GM04503 (cell line): ENCODE measurements around the gene NLRC4.
"Not testable (repeated sequence)": the region's sequence is repeated elsewhere in the genome, so short reads cannot be mapped to it uniquely, and the experiment has no call there.

Source experiments
- DNase-seq: peaks from one replicate; pipeline ENCODE4 v3.0.0-alpha.2; 2012; ENCODE audit warnings: low read depth

Gene NLRC4

DNA sequence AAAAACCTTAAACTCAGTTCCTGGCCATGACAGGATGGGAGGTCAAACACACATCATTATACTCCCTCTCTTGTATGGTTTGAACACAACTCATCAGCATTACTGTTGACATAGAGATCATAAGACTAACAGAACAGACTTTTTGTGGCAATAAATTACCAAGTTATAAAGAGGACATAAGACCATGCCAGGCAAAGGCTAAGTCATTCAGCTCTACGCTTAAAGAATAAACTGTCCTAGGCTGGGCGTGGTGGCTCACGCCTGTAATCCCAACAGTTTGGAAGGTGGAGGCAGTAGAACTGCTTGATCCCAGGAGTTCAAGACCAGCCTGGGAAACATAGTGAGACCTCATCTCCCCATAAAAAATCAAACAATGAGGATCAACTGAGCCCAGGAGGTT, 16.4 kb downstream of the NLRC4 start:
- no peak for DNase-seq

DNA sequence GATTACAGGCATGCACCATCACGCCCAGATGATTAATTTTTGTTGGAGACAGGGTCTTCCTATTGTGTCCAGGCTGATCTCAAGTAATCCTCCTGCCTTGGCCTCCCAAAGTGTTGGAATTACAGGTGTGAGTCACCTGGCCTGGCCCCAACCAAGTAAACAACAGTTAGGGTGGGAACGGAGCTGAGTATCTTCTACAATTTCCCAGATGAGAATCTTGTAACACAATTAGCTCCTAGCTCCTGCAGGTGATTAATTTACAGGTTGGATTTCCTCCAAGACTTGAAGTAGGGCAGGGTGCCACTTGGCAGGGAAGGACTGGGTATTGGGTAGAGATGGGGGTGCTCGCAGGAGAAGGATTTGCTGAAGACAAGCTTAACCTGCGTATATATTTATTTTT, 17.8 kb downstream of the NLRC4 start:
- DNase-seq = no peak

DNA sequence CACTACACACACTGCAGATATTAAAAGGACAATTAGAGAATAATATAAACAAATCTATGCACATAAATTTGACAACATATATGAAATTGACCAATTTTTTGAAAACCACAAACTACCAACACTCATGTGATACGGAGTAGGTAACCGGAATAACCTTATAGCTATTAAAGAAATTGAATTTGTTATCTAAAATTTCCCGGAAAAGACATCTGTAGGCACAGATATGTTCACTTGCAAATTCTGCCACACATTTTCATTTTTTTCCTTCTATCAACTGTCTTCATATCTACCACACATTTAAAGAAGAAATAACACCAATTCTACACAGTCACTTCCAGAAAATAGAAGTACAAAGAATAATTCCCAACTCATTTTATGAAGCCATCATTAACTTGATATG, 22.4 kb downstream of the NLRC4 start:
- no peak for DNase-seq

DNA sequence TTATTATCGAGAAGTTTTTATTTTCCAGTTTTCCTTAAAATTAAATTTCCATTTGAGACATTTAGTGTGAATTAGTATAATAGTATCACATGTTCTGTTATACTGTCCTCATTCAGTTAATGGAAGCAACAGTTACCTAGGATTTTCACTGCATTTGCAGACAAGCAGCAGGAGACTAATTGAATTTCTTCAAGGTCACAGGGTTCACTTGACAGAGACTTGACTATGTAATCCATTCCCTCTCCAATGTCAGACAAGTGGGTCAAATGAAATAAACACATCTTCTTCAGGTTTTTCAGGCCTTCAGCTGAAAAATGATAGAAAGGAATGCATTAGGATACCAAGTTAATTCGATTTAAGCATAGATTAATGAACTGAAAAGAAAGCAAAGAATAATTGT, 26.7 kb downstream of the NLRC4 start:
- DNase-seq = no peak

DNA sequence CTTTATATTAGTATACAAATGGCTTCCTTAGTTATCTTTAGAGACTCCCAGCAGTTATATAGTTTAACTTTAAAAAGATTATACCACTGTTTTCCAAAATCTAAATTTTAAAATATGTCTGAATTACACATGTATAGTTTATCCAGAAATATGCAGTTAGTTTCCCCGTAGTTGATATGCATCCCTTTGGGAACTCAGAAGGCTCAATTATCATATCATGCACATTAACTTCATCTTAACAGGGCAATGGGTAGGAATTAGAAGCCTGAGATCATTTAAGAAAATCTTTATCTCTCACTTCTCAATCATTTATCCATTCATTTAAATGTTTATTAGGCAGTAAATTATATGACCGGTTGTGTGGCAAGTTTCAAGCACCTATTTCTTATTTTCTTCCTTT, 27.2 kb downstream of the NLRC4 start:
- DNase-seq = no peak

DNA sequence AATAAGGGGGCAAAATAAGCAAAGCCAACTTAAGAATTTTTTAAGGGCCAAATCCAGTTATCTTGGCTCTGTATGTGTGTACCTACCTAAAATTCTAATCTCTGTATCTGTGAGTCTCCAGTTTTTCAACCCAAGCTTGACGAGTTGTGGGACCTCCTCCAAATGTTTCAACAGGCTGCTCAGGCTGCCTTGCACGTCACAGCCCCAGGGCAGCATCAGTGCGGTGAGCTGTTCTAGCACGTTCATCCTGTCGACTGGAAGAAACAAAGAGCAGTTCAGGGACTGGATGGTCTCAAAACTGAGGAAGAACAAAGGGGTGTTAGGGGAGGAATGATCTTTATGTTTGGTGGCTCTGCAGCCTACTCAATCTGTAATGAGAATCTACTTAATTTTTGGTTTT, 29.4 kb downstream of the NLRC4 start:
- DNase-seq = no peak

DNA sequence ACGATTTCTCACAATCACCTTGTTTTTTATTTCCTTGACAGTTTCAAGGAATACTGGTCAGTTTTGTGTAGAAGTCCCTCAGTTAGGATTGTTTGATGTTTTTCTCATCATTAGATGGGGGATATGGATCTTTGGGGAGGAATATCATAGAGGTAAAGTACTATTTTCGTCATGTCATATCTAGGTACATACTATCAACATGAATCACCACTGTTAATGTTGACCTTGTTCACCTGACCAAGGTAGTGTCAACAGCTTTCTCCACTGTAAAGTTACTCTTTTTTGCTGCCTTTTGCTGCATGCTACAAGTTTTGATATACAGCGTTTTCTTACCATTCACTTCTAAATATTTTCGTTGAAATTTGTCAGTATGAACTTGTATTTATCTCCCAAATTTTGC, 32.7 kb downstream of the NLRC4 start:
- no peak for DNase-seq

DNA sequence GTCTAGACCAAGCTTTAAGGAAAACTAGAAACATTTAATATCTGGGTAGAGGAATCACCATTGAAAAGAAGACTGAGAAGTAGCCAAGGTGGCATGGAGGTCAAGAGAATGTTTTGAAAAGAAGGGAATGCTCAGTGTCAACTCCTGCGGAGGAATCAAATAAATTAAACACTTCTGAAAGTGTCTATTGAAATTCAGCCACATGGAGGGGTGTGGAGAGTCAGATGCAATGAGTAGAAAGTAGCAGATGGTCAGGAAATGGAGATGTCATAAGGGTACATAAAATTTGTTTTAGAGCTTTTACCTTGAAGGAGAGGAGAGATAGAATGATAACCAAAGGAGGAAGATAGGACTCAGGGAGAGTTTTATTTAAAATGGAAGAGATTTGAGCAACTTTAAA, 35.1 kb downstream of the NLRC4 start:
- no peak for DNase-seq

DNA sequence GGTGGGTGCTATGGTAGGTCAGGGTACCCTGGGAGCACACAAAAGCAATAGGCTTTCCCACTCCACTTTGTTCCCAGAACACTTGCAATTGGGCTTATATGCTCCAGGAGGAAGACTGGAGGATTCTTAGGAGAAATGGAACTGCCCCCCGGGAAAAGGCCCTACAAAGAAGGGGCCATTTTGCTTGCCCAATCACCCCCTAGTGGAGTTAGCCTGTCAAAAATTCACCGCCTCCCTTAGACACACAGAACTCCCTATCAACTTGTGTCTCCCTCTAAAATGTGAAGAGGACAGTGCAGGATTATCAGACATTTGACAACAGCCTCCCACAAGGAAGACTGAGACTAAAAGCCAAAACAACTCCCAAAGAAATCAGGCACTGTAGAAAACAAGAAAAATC, 36.5 kb downstream of the NLRC4 start:
- no peak for DNase-seq

DNA sequence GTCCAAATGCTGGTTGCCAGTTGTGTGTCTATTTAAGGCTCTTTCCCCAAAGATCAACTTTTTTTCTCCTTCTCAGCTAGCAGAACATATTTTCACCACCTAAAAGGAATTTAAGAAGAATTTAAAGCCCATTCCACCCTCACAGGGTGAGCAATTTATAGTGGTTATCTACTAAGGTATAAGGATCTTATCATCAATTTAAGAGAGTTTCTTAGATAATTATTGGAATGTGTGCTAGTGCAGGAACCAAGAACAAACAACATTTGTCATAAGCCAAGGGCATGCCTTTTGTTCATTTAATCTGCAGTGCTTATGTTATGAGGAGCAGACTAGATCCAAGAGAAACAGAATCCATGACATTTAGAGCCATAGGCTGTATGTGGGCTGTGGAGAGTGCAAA, 37.2 kb downstream of the NLRC4 start:
- DNase-seq = no peak

DNA sequence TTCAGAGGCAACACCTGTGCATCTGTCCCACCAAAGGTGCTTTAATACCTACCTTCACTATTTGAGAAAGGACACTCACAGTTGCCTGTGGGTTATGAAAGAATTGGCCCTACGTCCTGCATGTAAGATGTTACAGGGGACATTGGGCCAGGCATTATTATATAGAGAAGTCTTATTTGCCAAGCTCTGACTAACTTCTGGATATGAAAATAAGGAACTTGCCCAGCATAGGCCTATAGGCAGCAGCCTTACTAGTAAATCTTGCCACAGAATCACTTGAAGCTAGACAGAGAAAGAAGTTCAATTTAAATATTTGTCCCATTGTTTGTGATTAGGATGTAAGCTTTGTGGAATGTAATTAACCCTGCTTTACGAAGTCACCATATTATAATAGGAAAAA, 41.7 kb downstream of the NLRC4 start:
- DNase-seq = no peak

DNA sequence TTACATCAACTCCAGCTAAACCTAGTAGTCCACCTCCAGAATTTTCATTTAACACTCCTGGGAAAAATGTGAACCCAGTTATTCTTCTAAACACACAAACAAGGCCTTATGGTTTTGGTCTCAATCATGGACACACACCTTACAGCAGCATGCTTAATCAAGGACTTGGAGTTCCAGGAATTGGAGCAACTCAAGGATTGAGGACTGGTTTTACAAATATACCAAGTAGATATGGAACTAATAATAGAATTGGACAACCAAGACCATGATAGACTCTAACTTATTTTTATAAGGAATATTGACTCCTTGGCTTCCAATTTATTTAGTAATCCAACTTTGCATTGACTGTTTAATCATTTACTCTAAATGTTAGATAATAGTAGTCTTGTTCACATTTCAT, 44.2 kb downstream of the NLRC4 start:
- DNase-seq = no peak

DNA sequence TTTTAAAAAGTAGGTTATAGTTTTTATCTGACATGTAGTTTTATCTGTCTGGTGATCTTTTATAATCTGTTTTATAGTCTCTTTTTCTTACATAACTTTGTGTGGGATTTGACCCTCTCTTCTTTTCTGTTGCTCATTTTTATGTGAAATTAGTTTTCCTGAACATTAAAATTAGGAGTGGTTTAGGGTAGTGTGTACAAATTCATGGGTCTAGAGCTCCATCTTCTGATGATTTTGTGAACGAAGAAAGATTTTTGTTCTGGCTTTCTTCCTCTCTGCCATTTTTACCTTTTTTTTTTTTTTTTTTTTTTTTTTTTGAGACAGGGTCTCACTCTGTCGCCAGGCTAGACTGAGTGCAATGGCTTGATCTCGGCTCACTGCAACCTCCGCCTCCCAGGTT, 52.4 kb downstream of the NLRC4 start:
- DNase-seq = no peak

DNA sequence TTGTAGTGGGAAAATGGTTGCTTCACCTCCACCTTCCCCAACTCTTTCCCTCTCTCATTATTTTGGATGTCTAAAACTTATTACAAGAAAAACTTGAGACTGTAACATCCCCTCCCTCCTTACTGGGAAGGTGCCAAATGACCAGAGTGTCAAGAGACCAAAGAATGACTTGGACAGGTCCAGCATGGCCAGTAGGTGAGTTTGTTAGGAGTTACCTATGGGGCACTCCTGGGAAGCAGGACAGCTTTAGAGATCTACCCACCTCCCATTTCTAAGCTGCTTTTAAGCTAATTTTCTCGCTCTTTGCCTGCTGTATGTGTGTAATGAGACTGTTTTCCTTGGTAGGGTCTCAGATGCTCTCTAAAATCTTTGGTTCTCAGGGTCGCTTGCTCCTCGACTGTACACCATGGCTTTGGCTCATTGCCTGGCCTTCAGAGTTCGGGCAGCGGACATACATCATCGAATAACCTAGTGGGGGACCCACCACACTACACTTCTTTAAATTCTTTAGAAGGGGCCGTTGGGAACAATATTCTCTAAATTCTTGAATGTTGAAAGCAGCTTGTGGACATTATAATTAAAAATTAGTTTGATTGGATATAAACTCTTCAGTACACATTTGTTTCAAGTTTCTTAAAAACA, 53.8 kb downstream of the NLRC4 start:
- DNase-seq = no peak

DNA sequence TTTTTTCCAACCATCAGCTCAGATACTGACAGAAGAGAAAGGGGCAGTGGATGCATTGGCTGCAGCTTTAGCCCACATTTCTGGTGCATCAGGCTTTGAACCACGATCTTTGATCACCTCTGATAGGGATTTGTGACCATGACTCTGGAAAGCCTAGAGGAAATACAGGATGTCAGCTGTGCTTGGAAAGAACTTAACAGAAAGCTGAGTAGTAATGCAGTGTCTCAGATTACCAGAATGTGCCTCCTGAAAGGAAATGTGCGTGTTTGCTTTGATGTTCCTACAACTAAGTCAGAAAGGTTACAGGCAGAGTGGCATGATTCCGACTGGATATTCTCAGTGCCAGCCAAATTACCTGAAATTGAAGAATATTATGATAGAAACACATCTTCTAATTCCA, 61.3 kb downstream of the NLRC4 start:
- not testable (repeated sequence) for DNase-seq

DNA sequence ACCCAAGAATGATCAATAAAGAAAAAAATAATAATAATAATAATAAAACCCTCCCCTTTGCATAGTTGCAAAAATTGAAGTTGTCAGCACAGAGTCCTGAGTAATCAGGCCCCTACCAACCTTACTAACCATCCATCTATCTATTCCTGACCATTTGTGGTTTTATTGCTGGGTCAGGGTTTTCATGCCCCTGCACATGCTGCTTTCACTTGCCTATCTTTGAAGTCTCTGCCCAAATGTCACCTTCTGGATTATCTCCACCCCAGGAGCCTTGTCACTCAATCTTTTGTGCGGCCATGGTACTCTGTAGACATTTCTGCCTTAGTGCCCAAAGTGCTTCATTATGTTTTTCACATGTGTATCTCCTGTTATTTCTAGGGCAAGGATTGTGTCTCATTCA, 63.9 kb downstream of the NLRC4 start:
- no peak for DNase-seq

DNA sequence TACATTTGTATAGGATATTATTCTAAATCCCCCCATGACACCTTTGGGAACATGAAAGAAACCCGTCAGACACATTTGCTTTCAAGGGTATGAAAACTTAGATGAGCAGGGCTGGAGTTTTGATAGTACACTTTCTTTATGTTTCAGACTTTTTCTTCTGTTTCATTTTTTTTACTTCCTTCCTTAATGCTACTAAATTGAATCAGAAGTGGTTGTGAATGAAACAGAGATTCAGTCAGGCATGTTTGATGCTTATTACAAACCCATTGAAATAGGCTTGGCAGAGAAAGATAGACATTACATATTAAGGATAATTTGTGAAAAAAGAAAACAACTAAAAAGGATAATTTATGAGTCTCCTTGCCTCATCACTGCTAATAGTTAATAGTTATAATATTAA, 72.3 kb downstream of the NLRC4 start:
- DNase-seq = no peak

DNA sequence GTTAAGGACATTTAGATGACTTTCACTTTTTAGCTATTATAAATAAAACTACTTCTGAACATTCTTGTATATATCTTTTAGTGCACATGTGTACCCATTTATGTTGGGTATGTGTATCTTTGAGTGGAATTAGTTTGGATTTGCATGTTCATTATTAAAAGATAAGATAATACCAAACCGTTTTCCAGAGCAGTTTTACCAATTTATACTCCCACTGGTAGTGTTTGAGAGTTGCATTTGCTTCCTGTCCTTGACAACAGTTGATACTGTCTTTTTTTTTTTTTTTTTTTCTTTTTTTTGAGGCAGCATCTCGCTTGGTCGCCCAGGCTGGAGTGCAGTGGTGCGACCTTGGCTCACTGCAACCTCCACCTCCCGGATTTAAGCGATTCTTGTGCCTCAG, 75.7 kb downstream of the NLRC4 start:
- no peak for DNase-seq

DNA sequence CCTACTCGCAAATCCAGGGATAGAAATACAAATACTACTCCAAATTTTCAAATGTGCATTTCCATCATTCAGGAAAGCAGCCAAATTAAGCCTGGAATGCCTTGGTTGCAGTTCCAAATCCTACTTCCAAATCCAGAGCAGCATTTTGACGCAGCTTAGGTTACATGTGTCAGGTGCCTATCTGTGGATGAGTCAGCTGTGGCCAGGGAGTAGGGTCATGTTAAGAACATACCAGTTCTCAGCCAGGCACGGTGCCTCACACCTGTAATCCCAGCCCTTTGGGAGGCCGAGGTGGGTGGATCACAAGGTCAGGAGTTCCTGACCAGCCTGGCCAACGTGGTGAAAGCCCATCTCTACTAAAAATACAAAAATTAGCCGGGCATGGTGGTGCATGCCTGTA, 82.0 kb downstream of the NLRC4 start:
- no peak for DNase-seq
